ENCODE data around the gene FHOD1. TPM values are rescaled to one million over a fixed set of nuclear protein-coding genes. Genes with fewer than 3 reads are reported as not detected.

Gene FHOD1
- total and polyA plus RNA-seq, 2 of the 4 experiments (the other 2 are of a cell fraction): 13.8 to 64.0 TPM

DNA sequence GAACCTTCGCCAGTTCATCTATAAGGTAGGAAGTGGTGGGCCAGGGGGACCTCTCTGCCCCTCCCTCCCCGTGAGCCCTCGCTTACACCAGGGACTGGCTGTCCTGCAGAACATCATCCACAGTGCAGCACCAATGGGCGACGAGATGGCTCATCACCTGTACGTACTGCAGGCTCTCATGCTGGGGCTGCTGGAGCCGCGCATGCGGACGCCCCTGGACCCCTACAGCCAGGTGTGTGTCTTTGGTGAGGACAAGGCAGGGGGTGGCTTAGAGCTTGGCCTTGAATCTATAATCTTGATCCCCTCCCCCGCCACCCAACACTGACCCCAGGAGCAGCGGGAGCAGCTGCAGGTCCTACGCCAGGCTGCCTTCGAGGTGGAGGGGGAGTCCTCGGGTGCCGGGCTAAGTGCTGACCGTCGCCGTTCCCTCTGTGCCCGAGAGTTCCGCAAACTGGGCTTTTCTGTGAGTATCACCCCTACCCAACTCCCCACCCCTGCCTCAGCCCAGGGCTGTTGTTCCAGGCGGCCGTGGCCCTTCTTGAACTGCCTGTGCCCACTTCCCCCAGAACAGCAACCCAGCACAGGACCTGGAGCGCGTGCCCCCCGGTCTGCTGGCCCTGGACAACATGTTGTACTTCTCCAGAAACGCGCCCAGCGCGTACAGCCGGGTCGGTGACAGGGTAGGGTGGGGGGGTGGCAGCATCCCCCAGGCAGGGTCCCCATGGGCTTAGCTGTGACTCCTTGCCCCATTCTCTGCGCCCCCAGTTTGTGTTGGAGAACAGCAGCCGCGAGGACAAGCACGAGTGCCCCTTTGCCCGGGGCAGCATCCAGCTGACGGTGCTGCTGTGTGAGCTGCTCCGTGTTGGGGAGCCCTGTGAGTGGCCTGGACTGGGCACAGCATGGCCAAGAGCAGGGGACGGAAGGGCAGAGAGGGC lies 45.6 kb downstream of the FHOD1 start (continued):
- TF ChIP-seq, protein P1, sequence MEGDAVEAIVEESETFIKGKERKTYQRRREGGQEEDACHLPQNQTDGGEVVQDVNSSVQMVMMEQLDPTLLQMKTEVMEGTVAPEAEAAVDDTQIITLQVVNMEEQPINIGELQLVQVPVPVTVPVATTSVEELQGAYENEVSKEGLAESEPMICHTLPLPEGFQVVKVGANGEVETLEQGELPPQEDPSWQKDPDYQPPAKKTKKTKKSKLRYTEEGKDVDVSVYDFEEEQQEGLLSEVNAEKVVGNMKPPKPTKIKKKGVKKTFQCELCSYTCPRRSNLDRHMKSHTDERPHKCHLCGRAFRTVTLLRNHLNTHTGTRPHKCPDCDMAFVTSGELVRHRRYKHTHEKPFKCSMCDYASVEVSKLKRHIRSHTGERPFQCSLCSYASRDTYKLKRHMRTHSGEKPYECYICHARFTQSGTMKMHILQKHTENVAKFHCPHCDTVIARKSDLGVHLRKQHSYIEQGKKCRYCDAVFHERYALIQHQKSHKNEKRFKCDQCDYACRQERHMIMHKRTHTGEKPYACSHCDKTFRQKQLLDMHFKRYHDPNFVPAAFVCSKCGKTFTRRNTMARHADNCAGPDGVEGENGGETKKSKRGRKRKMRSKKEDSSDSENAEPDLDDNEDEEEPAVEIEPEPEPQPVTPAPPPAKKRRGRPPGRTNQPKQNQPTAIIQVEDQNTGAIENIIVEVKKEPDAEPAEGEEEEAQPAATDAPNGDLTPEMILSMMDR (conservative IDR thresholded peaks at IDR 0.05; ENCODE audit: low read depth, low read length): no peak

DNA sequence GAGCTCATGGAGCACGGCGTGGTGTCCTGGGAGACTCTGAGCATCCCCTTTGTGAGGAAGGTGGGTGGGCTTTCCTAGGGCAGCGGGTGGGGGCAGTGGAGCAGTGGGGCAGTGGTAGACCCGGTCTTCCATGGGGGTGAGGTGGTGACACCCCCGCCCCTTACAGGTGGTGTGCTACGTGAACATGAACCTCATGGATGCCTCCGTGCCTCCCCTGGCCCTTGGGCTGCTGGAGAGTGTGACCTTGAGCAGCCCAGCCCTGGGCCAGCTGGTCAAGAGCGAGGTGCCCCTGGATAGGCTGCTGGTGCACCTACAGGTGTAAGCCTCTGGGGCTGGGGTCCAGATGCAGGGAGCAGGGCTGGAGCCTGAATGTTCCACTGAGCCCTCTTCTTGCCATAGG lies 46.8 kb downstream of the FHOD1 start:
- Histone ChIP-seq H4K20me1 (ENCODE audit: insufficient read depth, low read length) (peaks cover 13% of the 10 kb centered on the region; the same call in 1 of the 2 replicates), H3K56ac (ENCODE audit: extremely low read depth, insufficient read depth, low read length) (no peak overlapping the region), H3K9me1 (ENCODE audit: insufficient read depth, low read length) (no peaks in the 10 kb centered on the region), H3K23ac (ENCODE audit: low read depth, low read length) (no peak overlapping the region), H2BK5ac (ENCODE audit: low read depth, low read length, poor library complexity, severe bottlenecking) (no peak overlapping the region), H3K18ac (ENCODE audit: low read depth, low read length) (no peak overlapping the region), H3K4me3 (ENCODE audit: insufficient read depth, low read depth, low read length) (no peak overlapping the region), H3K27ac (ENCODE audit: insufficient read depth, low read length) (no peak overlapping the region), H3K14ac (replicated peaks; ENCODE audit: low read depth, low read length) (no peak overlapping the region), H3K36me3 (ENCODE audit: control insufficient read depth, insufficient read depth, low read length) (peaks cover 59% of the 10 kb centered on the region), H3K9ac (ENCODE audit: low read depth, low read length) (no peak overlapping the region), H3K4me1 (ENCODE audit: control insufficient read depth, insufficient read depth, low read length) (no peaks in the 10 kb centered on the region), H2BK15ac (ENCODE audit: low read depth, low read length) (no peak overlapping the region), H2BK20ac (ENCODE audit: low read depth, low read length) (no peak overlapping the region), H2BK120ac (ENCODE audit: low read depth, low read length) (no peak overlapping the region), H3K27me3 (ENCODE audit: control insufficient read depth, insufficient read depth, low read length) (no peaks in the 10 kb centered on the region), H2AK9ac (replicated peaks; ENCODE audit: low read depth, low read length, poor library complexity) (peak overlapping the region; percentile 28), H4K5ac (ENCODE audit: low read depth, low read length) (no peak overlapping the region), H3K79me1 (ENCODE audit: low read depth in 1 of 2, low read length in 2 of 2) (peaks cover 0 to 15% of the 10 kb centered on the region in 2 experiments; a peak in 3 of 4 replicates), H3K4ac (ENCODE audit: low read depth, low read length) (no peak overlapping the region), H2AFZ (replicated peaks; ENCODE audit: low read length, poor library complexity) (no peak overlapping the region), H4K91ac (ENCODE audit: insufficient read depth, low read depth, low read length) (no peak overlapping the region), H2AK5ac (ENCODE audit: low read depth, low read length) (no peak overlapping the region), H3K9me3 (ENCODE audit: control insufficient read depth, insufficient read depth, low read length) (no peaks in the 10 kb centered on the region), H4K8ac (ENCODE audit: low read depth in 2 of 2, low read length in 2 of 2) (no peak overlapping the region), H3K4me2 (ENCODE audit: low read depth, low read length) (no peak overlapping the region)
- WGBS, 2 experiments (ENCODE audit: extremely low coverage in 2 of 2, insufficient read length in 1 of 2): 96% methylated on average over 5 of the region's 8 CpGs; no CpG with 5 or more reads in 1 of the 2 experiments
- intact Hi-C loops (cut with micrococcal nuclease): no loop called here
- no peak for DNase-seq
- in situ Hi-C loops (cut with MboI; ENCODE audit: low sequenced_read_pairs): no loop called here
- CTCF ChIA-PET: no interaction called here
- POLR2A ChIA-PET (ENCODE audit: unreplicated experiment): interaction anchor here (0.6 kb wide), 2 partner anchors 47 to 84 kb away, joined by 4 to 7 read pairs; partner anchors contain the start of gene FHOD1
- BruUV-seq (replicated peaks): no TSS peak
- no peak for ATAC-seq (ENCODE audit: low read depth)
- dilution Hi-C loops (cut with HindIII; ENCODE audit: low sequenced_read_pairs, unreplicated experiment): no loop called here
- TF ChIP-seq POLR2A (IDR thresholded peaks at IDR 0.05; ENCODE audit: low read depth, low read length) (no peak), SMC3 (IDR thresholded peaks at IDR 0.05; ENCODE audit: low read depth, low read length) (no peak), MAZ (IDR thresholded peaks at IDR 0.05; ENCODE audit: borderline replicate concordance, low read depth, low read length) (no peak), RFX5 (IDR thresholded peaks at IDR 0.05; ENCODE audit: low read depth, low read length) (no peak), RCOR1 (IDR thresholded peaks at IDR 0.05; ENCODE audit: insufficient replicate concordance, low read length) (no peak), CEBPB (IDR thresholded peaks at IDR 0.05; ENCODE audit: low read depth, low read length) (no peak), FOS (IDR thresholded peaks at IDR 0.05; ENCODE audit: low read depth, low read length) (no peak), NFE2L2 (IDR thresholded peaks at IDR 0.05; ENCODE audit: low read depth, low read length) (no peak)
- TF ChIP-seq, protein P2, sequence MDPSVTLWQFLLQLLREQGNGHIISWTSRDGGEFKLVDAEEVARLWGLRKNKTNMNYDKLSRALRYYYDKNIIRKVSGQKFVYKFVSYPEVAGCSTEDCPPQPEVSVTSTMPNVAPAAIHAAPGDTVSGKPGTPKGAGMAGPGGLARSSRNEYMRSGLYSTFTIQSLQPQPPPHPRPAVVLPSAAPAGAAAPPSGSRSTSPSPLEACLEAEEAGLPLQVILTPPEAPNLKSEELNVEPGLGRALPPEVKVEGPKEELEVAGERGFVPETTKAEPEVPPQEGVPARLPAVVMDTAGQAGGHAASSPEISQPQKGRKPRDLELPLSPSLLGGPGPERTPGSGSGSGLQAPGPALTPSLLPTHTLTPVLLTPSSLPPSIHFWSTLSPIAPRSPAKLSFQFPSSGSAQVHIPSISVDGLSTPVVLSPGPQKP (IDR thresholded peaks at IDR 0.05; ENCODE audit: borderline replicate concordance, low read depth, low read length): no peak
- TF ChIP-seq, protein P1 (conservative IDR thresholded peaks at IDR 0.05; ENCODE audit: low read depth, low read length): no peak
